HG03025 (cell line): ENCODE results near the gene RETREG1.
"Not testable (repeated sequence)": the region's sequence is repeated elsewhere in the genome, so short reads cannot be mapped to it uniquely, and the experiment has no call there.

ENCODE experiments used
- ATAC-seq: cut with Tn5 transposase; IDR thresholded peaks from one replicate; pipeline ENCODE4 v1.9.1; 2021; ENCODE audit warnings: mild to moderate bottlenecking, moderate library complexity; ENCODE audit not compliant: unreplicated experiment, low FRiP score

The RETREG1 gene

GRCh38 chr5:16558984-16559629 is 57.7 kb downstream of the RETREG1 start:
- ATAC-seq: no peak

GRCh38 chr5:16557477-16557876 is 59.3 kb downstream of the RETREG1 start:
- no peak for ATAC-seq

GRCh38 chr5:16554110-16554509 is 62.7 kb downstream of the RETREG1 start:
- no peak for ATAC-seq

- ATAC-seq: peak; percentile 82
Observed at GRCh38 chr5:16552666-16553343, 64.0 kb downstream of the RETREG1 start.

GRCh38 chr5:16551628-16552027 is 65.2 kb downstream of the RETREG1 start:
- no peak for ATAC-seq

- peak; percentile 69 for ATAC-seq
Observed at GRCh38 chr5:16550316-16550952, 66.4 kb downstream of the RETREG1 start.

- no peak for ATAC-seq
Observed at GRCh38 chr5:16549491-16550206, 67.1 kb downstream of the RETREG1 start.

GRCh38 chr5:16548812-16549211 is 68.0 kb downstream of the RETREG1 start:
- no peak for ATAC-seq

- ATAC-seq: no peak
Observed at GRCh38 chr5:16548115-16548514, 68.7 kb downstream of the RETREG1 start.

- no peak for ATAC-seq
Observed at GRCh38 chr5:16547200-16547842, 69.5 kb downstream of the RETREG1 start.

- ATAC-seq: no peak
Observed at GRCh38 chr5:16546732-16547131, 70.1 kb downstream of the RETREG1 start.

- ATAC-seq: no peak
Observed at GRCh38 chr5:16544607-16545374, 72.0 kb downstream of the RETREG1 start.

GRCh38 chr5:16543206-16543605 is 73.6 kb downstream of the RETREG1 start:
- not testable (repeated sequence) for ATAC-seq

- no peak for ATAC-seq
Observed at GRCh38 chr5:16542236-16542635, 74.6 kb downstream of the RETREG1 start.

- not testable (repeated sequence) for ATAC-seq
Observed at GRCh38 chr5:16541592-16541991, 75.2 kb downstream of the RETREG1 start.

- ATAC-seq: no peak
Observed at GRCh38 chr5:16540421-16540820, 76.4 kb downstream of the RETREG1 start.

GRCh38 chr5:16539169-16539666 is 77.6 kb downstream of the RETREG1 start:
- no peak for ATAC-seq

- ATAC-seq: no peak
Observed at GRCh38 chr5:16538006-16538405, 78.8 kb downstream of the RETREG1 start.

GRCh38 chr5:16536818-16537217 is 80.0 kb downstream of the RETREG1 start:
- no peak for ATAC-seq

- ATAC-seq: no peak
Observed at GRCh38 chr5:16536246-16536645, 80.6 kb downstream of the RETREG1 start.
